M059J (cell line): ENCODE results near the gene CRLF1. TPM values are rescaled to one million over a fixed set of nuclear protein-coding genes. Genes with fewer than 3 reads are reported as not detected.
A peak's percentile ranks its signal among the peaks of the same experiment; 100 is the strongest.
"Not testable (repeated sequence)": the region's sequence is repeated elsewhere in the genome, so short reads cannot be mapped to it uniquely, and the experiment has no call there.

Source experiments
- DNase-seq: peaks from one replicate; pipeline ENCODE4 v3.0.0-alpha.2; 2012; ENCODE audit warnings: low read depth
- total RNA-seq: library from RNA; depleted of rRNA; stranded (reverse); fragments of >200 nt; shearing (Covaris generic); gene quantifications from 2 replicates; pipeline ENCODE4 v1.2.3, GENCODE V29; 2014

Gene CRLF1
- total RNA-seq, 1 experiment from 2014 or later: 0.49 TPM

DNA sequence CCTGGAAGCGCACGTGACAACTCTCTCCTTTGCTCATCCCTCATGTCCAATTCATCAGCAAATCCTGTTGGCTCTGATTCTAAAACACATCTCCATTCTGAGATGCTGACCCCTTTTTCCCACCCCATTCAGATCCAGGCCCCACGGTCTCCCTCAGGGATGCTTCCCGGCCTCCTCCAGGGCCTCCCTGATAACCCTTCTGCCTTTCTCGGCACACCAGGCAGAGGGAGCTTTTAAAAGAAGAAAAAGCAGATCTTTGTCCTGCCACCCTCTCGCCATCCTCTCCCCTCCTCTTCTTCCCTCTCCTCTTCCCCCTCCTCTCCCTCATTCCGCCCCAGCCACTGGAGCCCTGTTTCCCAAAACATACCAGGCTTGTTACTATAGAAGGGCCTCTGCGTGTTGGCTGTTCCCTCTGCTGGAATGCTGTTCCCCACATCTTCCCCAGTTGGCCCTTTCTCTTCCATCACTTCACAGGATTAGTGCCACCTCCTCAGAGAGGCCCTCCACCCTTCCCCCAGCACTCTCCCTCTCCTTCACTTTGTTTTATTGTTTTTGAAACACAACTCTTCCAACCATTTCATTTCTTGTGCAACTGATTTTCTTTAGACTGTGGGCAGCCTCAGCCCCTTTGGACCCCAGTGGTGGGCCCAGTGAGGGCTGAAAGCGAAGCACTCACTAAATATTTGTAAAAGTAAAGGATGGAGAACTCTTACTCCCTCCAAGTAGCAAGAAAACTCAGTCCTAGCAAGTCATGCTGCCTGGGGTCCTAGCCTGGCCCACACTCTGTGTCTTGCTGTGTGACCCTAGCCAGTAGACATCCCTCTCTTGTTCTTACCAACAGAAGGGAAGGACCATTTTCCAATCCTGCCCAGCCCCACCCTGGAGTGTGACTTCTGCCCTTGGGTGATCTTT lies 2.5 kb upstream of the CRLF1 start:
- DNase-seq: no peak

DNA sequence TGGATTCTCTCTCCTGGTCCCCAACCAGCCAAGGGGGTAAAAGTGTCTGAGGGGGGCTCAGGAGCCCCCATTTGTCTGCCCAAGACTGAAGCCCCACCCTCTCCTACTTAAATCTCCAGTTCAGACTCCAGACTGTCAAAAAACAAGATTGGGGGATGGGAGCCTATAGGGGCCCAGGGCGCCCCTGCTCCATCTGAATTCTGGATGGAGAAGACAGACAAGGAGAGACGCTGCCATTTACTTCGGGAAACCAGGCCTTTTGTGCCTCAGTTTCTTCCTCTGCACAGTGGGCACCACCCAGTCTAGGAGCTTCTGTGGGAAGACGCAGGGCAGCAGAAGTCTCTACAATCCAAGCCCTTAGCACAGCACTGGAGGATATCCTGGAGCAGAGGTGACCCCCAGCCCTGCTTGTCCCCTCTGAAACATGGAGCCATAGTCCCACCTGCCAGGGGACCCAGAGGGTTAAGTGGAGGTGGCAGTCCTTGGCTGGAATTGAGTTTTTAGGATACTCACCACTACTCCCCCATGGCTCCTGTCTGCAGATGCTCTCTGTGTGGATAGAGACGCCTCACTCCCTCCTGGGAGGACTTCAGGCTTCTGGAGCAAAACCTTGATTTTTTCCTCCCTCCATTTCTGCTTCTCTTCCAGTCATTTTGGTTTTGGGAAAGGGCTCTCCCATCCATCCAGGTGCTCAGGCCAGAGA lies 1.7 kb upstream of the CRLF1 start:
- no peak for DNase-seq

DNA sequence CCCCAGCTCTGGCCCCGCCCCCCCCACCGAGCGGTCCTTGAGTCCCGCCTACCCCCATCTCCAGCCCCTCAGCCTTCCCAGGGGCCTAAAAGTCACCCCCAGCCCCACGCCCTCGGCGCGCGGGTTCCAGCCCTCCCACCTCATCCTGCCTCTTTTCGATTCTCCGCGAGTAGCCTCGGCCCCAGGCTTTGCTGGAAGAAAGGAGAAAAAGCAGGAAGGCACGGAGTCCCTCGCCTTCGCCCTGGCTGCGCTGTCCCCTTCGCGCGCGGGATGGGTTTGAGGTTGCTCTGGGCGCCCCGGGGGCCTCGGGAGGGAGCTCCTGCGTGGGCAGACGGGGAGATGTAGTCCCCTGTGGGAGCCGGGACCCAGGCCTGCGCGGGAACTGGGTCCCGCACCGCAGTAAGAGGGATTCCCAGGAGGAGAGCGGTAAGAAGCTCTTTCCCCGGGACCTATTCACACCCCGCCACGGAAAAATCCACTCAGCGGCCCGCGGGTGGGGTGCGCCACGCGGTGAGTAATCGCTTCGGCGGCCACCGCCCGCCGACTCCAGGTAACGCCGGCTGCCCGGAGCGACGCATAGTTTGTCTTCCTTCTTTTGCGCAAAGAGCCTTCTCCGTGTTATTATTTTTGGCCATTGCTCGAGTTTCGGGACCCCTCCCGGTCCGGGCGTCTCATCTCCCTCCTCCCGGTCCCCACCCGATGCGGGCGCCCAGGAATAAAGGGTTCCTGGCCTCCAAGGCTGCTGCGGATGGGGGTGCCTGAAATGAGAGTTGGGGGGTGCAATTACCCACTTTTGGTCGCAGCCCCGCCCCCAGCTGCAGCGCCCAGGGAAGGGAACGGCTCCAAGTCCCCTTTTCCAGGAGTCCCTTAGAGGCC lies 865 bp upstream of the CRLF1 start:
- DNase-seq: no peak

DNA sequence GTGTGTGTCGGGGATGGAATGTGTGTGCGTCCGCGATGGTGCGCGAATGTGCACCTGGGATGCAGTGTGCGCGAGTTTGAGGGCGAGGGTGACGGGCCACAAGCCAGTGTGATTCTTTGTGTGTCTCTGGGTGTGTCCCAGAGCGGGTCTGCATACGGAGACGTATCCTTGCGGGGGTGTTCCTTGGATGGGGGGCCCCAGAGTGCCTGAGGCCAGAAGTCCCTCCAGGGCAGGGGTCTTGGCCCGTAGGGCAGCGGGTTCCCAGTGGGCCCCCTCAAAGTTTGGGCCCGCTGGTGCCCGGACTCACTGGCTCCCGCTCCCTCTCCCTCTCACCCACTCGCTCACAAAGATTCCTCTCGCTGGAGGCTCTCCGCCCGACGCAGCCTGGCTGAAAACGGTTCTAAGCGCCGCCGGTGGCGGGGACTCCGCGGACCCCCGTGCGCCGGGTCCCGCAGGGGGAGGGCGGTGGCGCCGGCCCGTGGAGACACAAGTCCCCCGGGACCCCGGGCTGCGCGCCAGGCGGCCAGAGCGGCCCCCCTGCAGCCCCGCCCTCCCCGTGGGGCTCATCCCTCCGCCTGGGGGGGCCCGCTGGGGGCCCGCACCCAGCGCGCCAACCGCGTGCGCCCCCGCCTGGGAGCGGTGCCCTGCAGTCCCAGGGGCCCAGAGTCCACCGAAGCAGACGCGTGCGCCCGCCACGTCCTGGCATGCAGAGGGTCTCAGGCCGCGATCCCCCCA lies 886 bp downstream of the CRLF1 start:
- no peak for DNase-seq

DNA sequence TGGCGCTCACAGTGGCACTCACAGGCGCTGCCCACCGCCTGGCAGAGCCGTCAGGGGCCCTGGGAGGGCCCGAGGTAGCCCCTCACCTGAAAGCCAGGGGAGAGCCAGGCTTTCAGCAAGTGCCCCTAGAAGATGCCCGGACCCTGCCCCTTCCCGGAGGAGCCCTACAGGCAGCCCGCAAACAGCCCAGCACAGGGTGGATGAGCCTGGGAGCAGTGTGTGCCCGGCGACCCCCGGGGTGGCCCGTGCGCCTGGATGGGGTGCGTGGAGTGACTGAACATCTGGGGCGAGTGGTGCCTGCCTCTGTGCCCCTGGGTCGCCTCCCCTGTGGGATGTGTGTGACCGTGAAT lies 1.4 kb downstream of the CRLF1 start:
- no peak for DNase-seq

DNA sequence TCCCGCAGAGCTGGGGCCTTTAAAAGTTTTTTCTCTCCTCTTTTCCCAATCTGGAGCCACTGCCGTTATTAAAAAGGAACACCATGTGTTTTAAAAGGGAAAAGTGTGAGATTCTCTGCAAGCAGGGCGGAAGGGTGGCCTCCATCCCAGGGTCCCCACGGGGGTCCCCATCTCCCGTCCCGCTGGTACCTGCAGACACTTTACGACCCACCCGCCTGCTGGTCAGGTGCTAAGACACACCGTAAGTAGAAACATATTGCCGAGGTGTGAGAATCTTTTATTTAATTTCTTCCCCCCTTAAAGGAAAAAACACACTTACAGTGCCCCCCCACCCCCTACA lies 1.8 kb downstream of the CRLF1 start:
- no peak for DNase-seq

DNA sequence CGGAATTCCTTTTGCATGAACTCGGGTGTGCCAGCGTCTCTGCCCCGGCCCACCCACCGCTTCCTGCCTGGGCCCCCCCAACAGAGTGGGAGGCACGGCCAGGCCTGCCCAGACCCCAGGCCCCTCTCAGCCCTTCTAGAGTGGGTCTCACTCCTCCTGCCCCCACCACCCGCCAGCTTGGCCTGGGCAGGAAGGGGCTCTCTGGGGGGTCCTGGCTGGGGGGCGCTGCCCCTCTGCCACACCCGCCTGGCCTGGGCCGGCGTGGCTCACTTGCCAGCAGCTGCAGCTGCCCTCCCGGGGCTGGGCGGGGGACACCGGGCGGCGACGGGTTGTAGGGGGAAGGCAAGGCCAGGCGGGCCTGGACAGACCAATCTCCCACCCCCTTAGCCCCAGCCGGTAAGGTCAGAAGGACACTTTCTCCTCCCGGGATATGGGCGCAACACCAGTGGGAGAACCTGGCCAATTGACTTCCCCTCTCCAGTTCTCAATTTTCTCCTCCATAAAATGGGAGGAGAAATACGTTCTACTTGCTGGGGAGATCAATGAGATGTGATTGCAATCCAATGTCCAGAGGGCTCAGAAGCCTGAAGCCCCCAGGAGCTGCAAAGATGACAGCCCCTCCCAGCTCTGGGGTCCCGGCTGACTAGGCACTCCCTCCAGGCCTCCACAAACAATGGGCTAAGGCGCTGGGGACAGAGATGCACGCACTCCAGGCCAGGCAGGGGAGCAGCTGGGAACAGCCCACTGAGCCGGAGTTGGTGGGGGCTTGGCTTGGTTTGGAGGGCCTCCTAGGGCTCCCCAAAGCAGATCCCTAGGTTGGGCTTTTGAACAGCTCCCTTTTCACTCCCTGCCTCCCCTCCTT lies 2.4 kb downstream of the CRLF1 start:
- DNase-seq: no peak

DNA sequence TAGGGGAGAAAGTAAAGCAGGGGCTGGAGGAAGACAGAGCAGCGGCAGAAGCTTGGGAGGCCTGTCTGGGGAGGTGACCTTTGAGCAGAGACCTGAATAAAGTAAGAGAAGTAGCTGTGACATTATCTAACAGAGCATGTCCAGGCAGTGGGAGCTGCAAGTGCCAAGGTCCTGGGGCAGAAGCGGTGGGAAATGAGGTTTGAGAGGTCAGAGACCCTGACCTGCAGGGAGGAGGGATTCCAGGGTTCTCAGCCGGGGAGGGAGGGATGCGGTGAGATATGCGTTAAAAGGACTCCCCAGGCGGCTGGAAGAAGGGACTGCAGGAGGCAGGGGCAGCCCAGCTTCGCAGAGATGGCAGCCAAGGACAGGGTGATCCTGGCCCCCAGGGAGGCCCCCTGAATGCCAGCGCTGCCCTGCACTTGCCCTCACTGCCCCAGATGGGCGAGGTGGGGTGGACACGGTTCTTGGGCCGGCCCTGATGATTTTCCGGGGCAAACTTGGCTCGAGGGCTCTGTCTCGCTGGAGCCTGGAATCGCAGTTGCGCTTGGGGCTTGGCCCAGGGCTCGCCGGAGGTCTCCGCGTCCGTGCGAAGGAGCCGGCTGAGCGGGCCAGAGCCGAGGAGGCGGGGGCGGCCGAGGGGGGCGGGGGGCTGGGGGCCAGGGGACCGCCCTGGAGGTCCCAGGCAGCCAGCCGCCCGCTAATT lies 3.2 kb downstream of the CRLF1 start:
- DNase-seq: no peak

DNA sequence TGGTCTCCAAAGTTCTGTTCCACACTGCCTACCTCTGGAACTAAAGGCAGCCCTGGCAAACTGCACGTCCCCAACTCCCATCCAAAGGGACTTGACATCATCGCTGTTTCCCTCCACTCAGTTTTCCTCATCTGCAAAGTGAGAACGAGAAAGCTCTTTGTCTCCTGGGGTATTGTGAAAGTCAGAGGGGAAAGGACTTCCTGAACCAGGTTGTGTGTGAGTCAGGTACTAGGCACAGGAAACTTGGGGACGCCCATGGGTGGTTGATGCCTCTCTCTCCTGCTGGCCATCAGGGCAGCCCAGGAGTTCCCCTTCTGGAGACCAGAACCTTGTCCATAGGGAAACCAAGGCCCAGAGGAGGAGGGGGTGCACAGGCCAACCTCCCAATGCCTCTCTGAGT lies 4.7 kb downstream of the CRLF1 start:
- no peak for DNase-seq

DNA sequence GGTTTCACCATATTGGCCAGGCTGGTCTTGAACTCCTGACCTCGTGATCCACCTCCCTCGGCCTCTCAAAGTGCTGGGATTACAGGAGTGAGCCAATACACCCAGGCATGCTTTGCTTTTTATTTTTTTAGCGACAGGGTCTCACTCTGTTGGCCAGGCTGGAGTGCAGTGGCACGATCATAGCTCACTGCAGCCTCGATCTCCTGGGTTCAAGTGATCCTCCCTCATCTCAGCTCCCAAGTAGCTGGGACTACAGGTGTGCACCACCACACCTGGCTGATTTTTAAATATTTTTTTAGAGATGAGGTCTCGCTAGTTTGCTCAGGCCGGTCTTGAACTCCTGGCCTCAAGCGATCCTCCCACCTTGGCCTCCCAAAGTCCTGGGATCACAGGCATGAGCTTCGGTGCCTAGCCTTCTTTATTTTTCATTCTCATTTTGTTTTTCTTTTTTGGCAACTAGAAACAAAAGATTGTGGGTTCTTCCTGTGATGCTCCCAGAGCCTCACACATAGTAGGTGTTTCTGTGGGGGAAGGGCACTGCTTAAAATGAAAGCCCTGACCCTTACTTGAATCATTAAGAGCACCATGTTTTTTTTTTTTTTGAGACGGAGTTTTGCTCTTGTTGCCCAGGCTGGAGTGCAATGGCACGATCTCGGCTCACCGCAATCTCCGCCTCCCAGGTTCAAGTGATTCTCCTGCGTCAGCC lies 5.8 kb downstream of the CRLF1 start:
- DNase-seq: not testable (repeated sequence)

DNA sequence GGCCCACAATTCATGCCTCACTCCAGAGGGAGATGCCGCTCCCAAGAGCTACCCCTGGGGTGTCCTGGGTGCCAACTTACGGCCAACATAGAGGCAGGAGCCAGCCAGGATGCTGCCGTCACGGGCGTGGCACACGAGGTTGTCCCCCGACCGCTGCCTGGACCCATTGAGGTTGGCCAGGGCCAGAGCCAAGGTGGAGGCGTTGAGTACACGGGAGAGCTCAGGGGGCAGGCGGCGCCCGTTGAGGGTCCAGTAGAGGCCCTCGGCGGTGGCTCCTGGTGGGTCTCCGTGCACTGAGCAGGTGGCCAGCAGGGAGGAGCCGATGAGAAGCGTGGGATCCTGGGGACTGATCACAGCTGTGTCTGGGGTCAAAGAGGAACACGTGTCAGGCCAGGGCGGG lies 7.1 kb downstream of the CRLF1 start:
- DNase-seq: no peak

DNA sequence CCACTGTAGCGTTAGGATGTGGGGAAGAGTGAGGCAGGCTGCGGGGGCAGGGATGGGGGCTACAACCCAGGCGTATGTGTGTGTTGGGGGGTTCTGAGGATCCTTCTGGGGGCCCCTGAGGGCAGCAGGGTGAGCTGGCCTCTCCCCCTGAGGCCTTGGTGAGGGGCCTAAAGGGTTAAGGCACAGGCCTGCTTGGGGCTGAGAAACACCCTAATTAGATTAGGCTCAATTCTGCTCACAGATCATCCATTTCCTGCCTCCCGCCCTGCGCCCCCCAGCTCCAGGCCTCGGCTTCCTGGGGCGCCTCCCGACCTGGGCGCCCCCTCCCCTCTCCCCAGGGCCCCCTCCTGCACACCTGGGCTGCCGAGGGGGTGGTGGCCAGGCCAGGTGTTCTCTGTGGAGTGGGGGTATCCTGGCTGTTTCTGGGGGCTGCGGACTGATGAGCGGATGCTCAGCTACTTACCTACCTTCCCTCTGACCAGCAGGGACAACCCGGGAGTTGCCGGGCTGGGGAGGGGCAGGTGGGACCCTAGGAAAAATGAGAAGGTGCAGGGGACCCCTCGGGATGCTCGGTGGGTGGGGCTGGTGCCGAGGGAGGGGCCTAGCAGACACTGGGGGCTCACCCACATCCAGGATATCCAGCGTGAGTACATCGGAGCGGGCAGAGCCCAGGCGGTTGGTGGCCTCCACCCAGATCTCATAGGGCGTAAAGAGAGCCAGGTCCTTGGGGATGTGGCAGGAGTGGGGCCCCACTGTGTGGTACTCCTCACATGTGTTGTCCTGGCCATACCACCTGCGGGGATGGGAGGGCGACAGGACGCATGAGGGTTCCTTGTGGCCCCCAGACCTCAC lies 8.6 kb downstream of the CRLF1 start:
- no peak for DNase-seq

DNA sequence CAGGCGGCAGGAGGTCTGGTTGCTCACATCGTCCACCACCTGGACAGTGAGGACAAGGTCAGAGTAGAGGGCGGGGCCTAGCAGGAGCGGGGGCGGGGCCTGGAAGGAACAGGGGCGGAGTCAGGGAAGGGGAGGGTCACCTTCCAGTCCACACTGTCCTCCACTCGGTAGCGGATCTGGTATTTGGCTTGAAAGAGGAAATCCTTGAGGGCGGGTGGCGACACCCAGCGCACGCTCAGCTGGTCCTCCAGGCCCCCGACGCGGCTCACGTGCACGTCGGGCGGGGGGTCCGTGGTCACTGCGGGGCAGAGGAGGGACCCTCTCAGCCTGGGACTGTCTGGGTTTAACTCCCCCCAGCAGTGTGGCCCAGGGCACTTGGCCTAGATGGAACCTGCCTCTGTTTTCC lies 9.8 kb downstream of the CRLF1 start:
- DNase-seq: no peak

DNA sequence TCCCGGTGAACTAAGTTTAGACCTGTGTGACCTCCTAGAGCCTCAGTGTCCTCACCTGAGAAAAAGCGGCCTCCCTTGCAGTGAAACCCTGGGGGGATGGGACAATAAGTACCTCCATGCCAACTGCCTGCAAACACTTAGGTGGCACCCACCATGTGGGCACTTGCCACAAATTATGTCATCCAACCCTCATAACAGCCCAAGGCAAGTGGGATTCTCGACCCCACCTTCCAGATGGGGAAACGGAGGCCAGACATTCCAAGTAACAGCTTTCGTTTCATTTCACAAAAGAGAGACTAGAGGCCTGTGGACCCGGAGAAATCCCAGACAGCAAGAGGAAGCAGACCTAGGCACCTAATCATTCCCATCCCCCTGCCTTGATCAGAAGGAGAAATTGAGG lies 11.1 kb downstream of the CRLF1 start:
- DNase-seq: no peak

DNA sequence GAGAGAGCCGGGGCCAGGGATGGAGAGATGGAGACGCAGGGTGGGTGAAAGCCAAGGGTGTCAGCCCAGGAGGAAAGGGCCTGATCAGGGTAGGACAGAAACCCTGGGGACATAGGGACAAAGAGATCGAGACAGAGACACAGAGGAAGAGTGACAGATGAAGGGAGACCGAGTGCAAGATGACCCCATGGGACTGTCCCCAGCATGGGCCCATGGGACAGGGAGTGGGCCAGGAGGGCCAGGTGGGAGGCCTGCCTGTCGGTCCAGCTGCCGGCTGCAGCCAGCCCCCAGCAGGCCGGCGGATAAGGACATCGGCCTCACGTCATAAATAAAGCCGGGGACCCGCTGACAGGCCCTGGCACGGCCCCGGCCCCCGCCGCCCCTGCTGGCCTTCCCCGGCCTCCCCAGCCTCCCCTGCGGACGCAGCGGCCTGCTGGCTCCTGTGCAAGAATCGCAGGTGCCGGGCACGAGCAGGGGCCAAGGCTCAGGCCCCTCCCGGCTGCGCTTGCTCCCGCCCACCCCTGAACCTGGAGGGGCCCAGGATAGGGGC lies 11.7 kb downstream of the CRLF1 start:
- DNase-seq: no peak

DNA sequence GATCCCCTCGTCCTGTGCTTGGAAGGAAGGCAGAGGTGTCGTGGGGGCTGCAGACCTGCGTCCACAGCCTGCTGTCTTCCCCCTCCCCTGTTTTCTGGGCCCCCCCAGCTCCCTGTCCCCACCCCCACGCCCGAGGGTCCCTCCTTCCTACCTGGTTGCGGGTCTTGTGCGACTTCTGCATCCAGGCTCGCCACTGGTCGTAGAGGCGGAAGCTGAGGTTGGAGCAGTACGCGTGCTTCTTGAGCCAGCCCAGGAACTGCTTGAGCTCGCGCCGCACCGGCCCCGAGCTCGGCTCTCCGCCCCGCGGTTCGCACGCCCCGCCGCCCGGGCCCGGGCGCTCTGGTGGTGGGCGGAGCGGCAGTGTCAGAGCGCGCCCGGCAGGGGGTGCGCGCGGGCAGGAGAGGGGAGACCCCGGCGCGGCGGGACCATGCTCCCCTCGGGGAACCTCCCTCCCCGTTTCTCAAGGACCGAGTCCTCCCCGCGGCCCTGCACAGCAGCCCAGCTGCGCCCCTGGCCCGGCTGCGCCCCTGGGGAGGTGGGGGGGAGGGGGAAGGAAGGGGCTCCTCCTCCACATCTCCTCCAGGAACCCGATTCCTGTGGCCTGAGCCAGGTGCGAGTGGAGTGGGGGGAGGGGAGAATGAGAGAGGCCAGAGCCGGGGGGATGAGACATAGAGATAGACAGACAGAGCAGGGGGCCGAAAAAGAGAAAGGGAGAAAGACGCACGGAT lies 12.3 kb downstream of the CRLF1 start:
- peak; percentile 58 for DNase-seq

DNA sequence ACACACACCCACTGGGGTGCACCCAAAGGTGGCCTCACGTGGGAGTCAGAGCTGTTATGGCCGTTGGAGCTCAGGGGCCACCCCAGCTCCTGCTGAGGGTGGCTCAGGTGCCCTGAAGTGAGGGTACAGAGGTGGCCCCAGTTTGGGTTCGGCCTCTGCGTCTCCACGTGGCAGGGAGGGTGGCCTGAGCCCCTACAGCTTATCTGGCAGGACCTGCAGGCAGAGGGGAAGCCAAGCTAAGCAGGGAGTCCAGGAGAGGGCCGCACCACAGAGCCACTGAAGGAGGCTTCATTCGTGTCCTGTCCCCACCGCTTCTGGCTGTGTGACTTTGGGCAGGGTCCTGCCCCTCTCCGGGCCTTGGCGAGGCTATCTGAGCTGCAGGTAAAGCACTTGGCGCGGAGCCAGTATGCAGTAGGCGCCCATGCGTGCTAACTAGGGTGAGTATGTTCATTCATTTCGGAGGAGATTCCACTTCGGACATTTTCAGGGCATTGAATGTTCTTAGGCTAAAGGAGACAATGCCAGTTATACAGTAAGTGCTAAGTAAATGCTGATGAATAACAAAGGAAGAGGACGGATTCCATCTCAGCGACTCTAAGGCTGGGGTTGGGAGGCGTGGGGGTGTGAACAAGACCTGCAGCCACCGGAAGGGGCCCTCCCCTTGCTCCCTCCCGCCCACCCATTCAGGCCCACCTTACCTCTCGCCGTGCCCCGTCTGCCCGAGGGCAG lies 13.1 kb downstream of the CRLF1 start:
- no peak for DNase-seq
